ENCODE results near the gene IFT88. TPM values are rescaled to one million over a fixed set of nuclear protein-coding genes. Genes with fewer than 3 reads are reported as not detected.
A peak's percentile ranks its signal among the peaks of the same experiment; 100 is the strongest.

The IFT88 gene
- total and polyA plus RNA-seq, 2 of the 8 experiments (the other 6 are each of a cell fraction or from before 2014, with no cell fraction given): 1.7 to 5.8 TPM

- no peak overlapping the region for H3K23ac ChIP-seq (ENCODE audit: insufficient read length)
- WGBS, 2 experiments (ENCODE audit: extremely low coverage in 1 of 2, insufficient coverage in 1 of 2, insufficient read length in 1 of 2, insufficient replicate concordance in 2 of 2, low coverage in 1 of 2, low lambda C conversion rate in 2 of 2, missing lambda C conversion rate in 1 of 2): 94% methylated on average over 1 of the region's 2 CpGs; no CpG with 5 or more reads in 1 of the 2 experiments
- no peak overlapping the region for H2BK12ac ChIP-seq (ENCODE audit: low read depth, low read length)
- no peaks in the 10 kb centered on the region for H3K79me2 ChIP-seq (ENCODE audit: control insufficient read depth in 1 of 2, insufficient read depth in 2 of 2, low read length in 2 of 2)
- H3K4me1 ChIP-seq (replicated peaks in 1 of 4; ENCODE audit: control insufficient read depth in 3 of 4, insufficient read depth in 4 of 4, low read length in 3 of 4): peaks cover 0 to 7% (median 4%) of the 10 kb centered on the region in 4 experiments; a peak in 5 of 7 replicates
- FAIRE-seq: no peak
- POLR2A ChIA-PET (ENCODE audit: partially characterized antibody): interaction anchor here (0.6 kb wide), 1 partner anchor 392 kb away, joined by 4 read pairs; no protein-coding TSS in a partner anchor
- H3K9ac ChIP-seq (replicated peaks in 1 of 4; ENCODE audit: extremely low read depth in 1 of 4, low read depth in 3 of 4, low read length in 3 of 4): no peak overlapping the region
- 0 out of 2 replicates have a peak overlapping the region, but pooled peaks have one; percentile 40 for H2BK20ac ChIP-seq (ENCODE audit: low read length)
- no peaks in the 10 kb centered on the region for H4K20me1 ChIP-seq (replicated peaks in 1 of 2; ENCODE audit: control insufficient read depth in 1 of 2, insufficient read depth in 2 of 2, low read length in 2 of 2)
- H4K91ac ChIP-seq (replicated peaks; ENCODE audit: insufficient read length, low read length): no peak overlapping the region
- CTCF ChIA-PET (ENCODE audit: partially characterized antibody): interaction anchor here (0.6 kb wide), 1 partner anchor 1765 kb away, joined by 3 read pairs; no protein-coding TSS in a partner anchor
- H2BK5ac ChIP-seq (ENCODE audit: low read depth, low read length): no peak overlapping the region
- H3K9me3 ChIP-seq (ENCODE audit: insufficient read depth in 2 of 2, low read depth in 1 of 2, low read length in 1 of 2): no peaks in the 10 kb centered on the region
- peaks cover 7 to 23% (median 19%) of the 10 kb centered on the region in 4 experiments for H3K27me3 ChIP-seq (replicated peaks in 1 of 4; ENCODE audit: control insufficient read depth in 3 of 4, extremely low read depth in 1 of 4, insufficient read depth in 3 of 4, low read length in 3 of 4)
- no peaks in the 10 kb centered on the region; the same call in 1 of the 2 replicates for H3K79me1 ChIP-seq (ENCODE audit: low read depth, low read length)
- no peak overlapping the region for H3K18ac ChIP-seq (ENCODE audit: extremely low read depth, low read length)
- no peaks in the 10 kb centered on the region for H3K36me3 ChIP-seq (ENCODE audit: control insufficient read depth in 2 of 4, insufficient read depth in 4 of 4, low read length in 3 of 4)
- H3K56ac ChIP-seq (replicated peaks; ENCODE audit: insufficient read length, low read depth, low read length): no peak overlapping the region
- no peak overlapping the region for H2BK120ac ChIP-seq (replicated peaks; ENCODE audit: low read depth, low read length)
- H4K5ac ChIP-seq (ENCODE audit: insufficient read length, low read depth, low read length): no peak overlapping the region
- H3K14ac ChIP-seq (ENCODE audit: insufficient read length): no peak overlapping the region
- H3K23me2 ChIP-seq (ENCODE audit: low read depth, low read length): peaks cover 12% of the 10 kb centered on the region
- H2BK15ac ChIP-seq (ENCODE audit: low read length): no peak overlapping the region
- no peak overlapping the region for H3K27ac ChIP-seq (ENCODE audit: low read depth, low read length)
- no peak for DNase-seq (ENCODE audit: low read depth in 1 of 2, low spot score in 2 of 2)
- no peak overlapping the region for H4K8ac ChIP-seq (ENCODE audit: extremely low read depth, insufficient read depth, low read length)
- no peak overlapping the region for H2AFZ ChIP-seq (ENCODE audit: low read length)
- no peak overlapping the region for H3K4me3 ChIP-seq (ENCODE audit: extremely low read depth in 1 of 4, insufficient read depth in 2 of 4, low read depth in 3 of 4, low read length in 4 of 4)
- no peak overlapping the region for H2AK5ac ChIP-seq (ENCODE audit: low read depth, low read length)
- H3K4ac ChIP-seq (replicated peaks; ENCODE audit: insufficient read length, low read depth, low read length): no peak overlapping the region
- no peak overlapping the region for H3K4me2 ChIP-seq (ENCODE audit: insufficient read depth in 1 of 2, low read depth in 2 of 2, low read length in 2 of 2)
- no peak for TF ChIP-seq KDM1A (IDR thresholded peaks at IDR 0.05; ENCODE audit: borderline replicate concordance, low read length)
- no peak for TF ChIP-seq PHF8 (conservative IDR thresholded peaks at IDR 0.05; ENCODE audit: low read depth, low read length)
- TF ChIP-seq NRF1 (IDR thresholded peaks at IDR 0.05; ENCODE audit: low read depth, low read length): no peak
- TF ChIP-seq USF2 (IDR thresholded peaks at IDR 0.05; ENCODE audit: low read length): no peak
- no peak for TF ChIP-seq BRCA1 (IDR thresholded peaks at IDR 0.05; ENCODE audit: low read depth, low read length)
- no peak for TF ChIP-seq EZH2 (IDR thresholded peaks at IDR 0.05; ENCODE audit: low read depth, low read length, severe bottlenecking)
- TF ChIP-seq CHD2 (IDR thresholded peaks at IDR 0.05; ENCODE audit: low read length): no peak
- TF ChIP-seq GABPA (IDR thresholded peaks at IDR 0.05; ENCODE audit: borderline replicate concordance, insufficient read depth, low read length): no peak
- no peak for TF ChIP-seq POLR2A (IDR thresholded peaks at IDR 0.05; ENCODE audit: control extremely low read depth in 1 of 2, low read depth in 2 of 2, low read length in 2 of 2)
- TF ChIP-seq CEBPB (IDR thresholded peaks at IDR 0.05; ENCODE audit: low read depth, low read length): no peak
- no peak for TF ChIP-seq RBBP5 (IDR thresholded peaks at IDR 0.05; ENCODE audit: borderline replicate concordance, low read depth, low read length)
- no peak for TF ChIP-seq TBP (IDR thresholded peaks at IDR 0.05; ENCODE audit: low read depth, low read length)
- TF ChIP-seq SP2 (IDR thresholded peaks at IDR 0.05; ENCODE audit: low read length): no peak
- TF ChIP-seq HDAC6 (IDR thresholded peaks at IDR 0.05; ENCODE audit: low read depth, low read length): no peak
Observed at GRCh38 chr13:20528452-20528851, 38.5 kb upstream of the IFT88 start.

All from H1 (cell line).